A549 (cell line): ENCODE measurements around the gene ROPN1B.
"Not testable (repeated sequence)": the region's sequence is repeated elsewhere in the genome, so short reads cannot be mapped to it uniquely, and the experiment has no call there.

Source experiments
- CTCF ChIP-seq: fragments of >200 bp; sonication (Bioruptor Twin); formaldehyde crosslinking; IDR thresholded peaks from 3 replicates; pipeline ENCODE4 v1.5.1; 2016
- EP300 ChIP-seq, 2 experiments: fragments of >200 bp; sonication (Bioruptor Twin); formaldehyde crosslinking; IDR thresholded peaks; 2 replicates in 1 of 2; 3 replicates in 1 of 2; pipeline ENCODE4 v1.6.1; 2016 to 2017
- POLR2A ChIP-seq: IDR thresholded peaks from 2 replicates; pipeline ENCODE4 v1.6.1; 2012; ENCODE audit warnings: mild to moderate bottlenecking, low read length
- REST ChIP-seq: fragments of 200-600 bp; sonication (generic); IDR thresholded peaks from 2 replicates; pipeline ENCODE4 v1.6.1; 2016; ENCODE audit warnings: antibody characterized with exemption, mild to moderate bottlenecking, moderate library complexity
- SREBF2 ChIP-seq: fragments of 450-650 bp; IDR thresholded peaks from 2 replicates; pipeline ENCODE4 v1.6.1; 2014; ENCODE audit warnings: mild to moderate bottlenecking, moderate library complexity
- TF ChIP-seq, protein P1 (sequence below): fragments of 450-650 bp; IDR thresholded peaks from 2 replicates; pipeline ENCODE4 v1.6.1; 2014; ENCODE audit warnings: antibody characterized with exemption

DNA sequence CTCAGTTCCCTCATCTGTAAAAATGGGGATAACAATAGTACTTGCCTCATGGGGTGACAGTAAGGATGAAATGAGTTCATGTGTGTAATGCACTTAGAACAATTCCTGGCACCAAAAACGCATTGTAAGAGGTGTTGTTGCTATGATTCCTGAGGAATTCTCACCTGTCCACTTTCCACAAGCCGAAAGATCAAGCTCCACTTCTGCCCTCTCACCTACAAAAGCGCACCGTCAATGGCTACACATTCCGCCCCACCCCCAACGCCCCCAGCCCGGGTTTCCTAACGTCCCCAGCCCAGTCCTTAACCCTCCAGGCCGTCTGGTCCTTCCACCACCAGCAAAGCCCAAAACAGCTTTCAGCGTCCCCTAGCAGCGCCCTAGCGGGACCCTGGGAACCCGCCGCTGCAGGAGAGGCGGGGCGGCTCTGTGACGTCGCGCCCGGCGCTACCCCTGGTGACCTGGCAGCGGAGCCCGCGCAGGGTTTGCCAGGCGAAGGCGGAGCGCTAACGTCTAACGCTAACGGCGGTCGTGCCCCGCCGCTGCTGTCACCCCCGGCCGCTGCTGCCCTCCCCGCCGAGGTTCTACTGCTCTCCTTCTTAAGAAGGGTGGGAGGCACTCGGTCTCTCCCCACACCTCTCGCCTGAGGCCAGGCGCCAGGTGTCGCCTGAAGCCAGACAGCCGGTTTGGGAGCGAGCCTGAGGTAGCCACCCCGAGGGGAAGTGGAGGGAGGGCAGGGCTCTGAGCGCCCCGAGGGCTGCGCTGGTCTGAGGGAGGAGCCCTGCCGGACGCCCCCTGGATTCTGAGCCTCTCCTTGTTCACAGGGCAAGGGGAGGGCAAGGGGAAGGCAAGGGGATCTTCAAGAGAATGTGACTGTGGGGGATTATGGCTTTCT, at the start of gene ROPN1B:
- TF ChIP-seq, protein P1, sequence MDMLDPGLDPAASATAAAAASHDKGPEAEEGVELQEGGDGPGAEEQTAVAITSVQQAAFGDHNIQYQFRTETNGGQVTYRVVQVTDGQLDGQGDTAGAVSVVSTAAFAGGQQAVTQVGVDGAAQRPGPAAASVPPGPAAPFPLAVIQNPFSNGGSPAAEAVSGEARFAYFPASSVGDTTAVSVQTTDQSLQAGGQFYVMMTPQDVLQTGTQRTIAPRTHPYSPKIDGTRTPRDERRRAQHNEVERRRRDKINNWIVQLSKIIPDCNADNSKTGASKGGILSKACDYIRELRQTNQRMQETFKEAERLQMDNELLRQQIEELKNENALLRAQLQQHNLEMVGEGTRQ: not testable (repeated sequence)
- TF ChIP-seq CTCF; EP300 (IDR thresholded peaks at IDR 0.05); POLR2A; SREBF2; REST: not testable (repeated sequence)
